GM18907 (cell line): ENCODE measurements around the gene CD247.

Experiments
- ATAC-seq: cut with Tn5 transposase; IDR thresholded peaks from one replicate; pipeline ENCODE4 v1.9.1; 2021; ENCODE audit warnings: mild to moderate bottlenecking, moderate library complexity; ENCODE audit not compliant: unreplicated experiment

CD247 gene

DNA sequence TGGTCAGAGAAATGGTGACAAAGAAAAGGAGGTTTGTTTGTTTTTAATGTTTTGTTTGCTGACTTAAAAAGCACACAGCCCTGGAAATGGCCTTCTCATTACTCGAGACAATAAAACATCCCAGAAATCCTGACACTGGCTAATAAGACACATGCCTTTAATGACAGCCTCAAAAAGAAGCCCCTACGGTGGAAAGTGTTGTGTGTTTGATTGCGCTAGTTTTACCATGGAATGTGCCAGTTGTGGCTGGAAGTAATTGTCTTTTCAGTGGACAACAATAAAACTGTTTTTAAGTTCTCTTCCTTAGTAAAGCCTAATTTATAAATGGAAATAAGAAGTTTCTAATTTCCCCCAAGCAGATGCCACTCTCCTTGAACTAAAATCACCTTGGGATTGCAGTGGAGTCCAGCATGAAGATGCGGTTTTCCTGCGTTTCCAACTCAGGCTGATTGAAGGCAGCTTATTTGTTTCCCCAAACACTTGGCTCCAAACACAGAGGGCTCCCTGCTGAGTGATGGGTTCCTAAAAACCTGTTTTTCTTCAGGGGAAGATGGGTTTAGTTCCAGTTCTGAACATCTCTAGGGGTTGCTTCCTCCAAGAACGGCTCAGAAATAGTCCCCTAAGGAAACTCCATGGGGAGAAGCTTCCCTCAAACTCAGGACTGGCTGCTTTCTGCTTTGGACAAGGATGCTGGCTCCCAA, 54.3 kb downstream of the CD247 start:
- no peak for ATAC-seq

DNA sequence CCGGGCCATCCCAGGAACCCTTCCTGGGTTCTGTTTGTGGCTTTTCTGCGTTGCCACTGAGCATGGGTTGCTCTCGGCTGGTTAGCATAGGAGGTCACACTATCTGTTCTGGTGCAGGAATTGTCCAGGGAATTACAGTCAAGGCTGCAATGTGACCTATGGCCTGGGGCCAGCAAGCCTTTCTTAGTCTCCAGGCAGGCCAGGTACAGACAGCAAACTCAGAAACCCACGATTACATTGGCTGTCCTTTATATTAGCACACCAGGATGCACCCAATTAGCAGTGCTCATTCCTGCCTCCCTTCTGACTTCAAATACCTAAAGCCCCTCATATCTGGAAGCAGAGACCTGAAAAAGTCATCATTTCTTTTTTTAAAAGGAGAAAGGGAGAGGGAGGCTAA, 55.2 kb downstream of the CD247 start:
- no peak for ATAC-seq

DNA sequence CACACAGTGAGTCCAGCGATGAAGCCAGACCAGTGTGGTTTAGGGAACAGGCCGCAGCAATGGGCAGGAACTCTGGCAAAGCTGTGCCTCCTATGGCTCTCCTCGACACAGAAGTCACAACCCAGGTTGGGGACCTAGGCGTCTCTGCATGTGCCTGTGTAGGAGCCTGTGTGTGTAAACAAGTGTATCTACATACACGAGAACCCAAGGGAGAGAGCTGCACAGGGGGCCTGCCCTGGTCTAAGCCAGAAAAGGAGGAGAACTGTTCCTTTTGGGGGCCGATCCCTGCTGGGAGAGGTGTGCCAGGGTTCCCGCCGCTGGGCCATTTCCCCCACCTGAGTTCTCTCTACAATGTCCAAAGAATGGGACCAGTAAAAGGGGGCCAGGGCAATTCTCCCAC, 56.0 kb downstream of the CD247 start:
- no peak for ATAC-seq

DNA sequence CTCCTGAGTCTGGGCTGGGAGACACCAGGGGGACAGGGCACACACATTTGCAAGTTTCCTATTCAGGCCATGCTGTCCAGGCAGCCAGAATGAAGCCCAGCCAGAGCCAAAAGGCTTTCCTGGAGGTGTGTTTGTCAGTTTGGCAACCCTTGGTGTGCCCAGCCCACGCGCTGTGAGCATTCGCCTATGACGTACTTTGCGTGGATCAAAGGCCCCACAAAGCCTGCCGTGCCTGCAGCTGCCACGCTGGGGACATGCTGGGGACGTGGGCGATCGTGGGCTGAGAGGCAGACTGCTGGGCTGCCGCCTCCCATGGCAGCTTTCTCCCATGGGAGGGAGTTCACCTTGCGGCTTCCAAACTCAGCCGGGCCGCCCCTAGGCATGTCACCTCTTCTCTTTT, 57.5 kb downstream of the CD247 start:
- ATAC-seq: no peak

DNA sequence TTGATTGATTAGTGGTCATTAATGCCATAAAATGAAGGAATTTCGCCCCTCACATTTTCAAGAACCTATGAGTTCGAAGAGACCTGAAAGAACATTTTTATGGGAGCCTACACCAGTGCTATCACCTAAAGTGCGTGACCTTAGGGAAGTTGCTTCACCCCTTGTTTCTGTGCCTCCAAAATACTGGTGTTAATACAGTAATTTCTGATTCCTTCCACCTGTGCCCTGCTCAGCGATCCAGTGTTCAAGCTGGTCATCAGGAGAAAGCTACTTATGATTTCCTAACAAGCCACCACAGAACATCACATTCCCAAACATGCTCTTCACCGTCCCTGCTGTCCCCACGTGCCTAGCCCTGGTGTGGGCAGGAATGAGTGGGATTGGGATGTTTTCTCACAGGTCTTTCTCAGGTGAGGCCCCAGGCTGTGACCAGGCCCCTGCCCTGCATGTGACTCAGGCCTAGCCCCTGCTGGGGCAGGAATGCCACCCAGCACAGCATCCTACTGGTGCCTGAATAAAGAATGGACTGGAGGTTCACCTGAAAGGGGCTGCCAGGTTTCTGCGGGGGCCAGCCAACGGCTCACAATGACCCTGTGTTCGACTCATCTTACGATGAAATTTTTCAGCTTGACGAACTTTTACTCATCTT, 60.3 kb downstream of the CD247 start:
- no peak for ATAC-seq

DNA sequence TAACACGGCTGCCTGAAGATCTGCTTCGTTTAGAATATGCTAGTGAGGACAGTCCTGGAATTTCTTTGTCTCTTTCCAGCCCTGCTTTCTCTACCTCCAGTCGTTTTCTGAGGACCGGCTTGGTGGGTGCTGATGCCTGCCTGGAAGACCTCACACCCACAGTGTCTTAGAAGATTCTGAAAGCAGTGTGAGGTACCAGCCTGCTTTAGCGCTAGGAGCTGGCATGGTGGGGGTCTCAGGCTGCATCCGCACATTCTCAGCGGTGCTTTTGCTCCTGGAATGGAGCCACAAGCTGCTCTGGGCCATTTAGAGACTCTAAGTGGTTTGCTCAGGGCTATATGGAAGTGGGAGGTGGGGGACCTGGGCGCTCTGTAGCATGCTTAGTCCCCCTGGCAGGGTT, 61.4 kb downstream of the CD247 start:
- ATAC-seq: no peak

DNA sequence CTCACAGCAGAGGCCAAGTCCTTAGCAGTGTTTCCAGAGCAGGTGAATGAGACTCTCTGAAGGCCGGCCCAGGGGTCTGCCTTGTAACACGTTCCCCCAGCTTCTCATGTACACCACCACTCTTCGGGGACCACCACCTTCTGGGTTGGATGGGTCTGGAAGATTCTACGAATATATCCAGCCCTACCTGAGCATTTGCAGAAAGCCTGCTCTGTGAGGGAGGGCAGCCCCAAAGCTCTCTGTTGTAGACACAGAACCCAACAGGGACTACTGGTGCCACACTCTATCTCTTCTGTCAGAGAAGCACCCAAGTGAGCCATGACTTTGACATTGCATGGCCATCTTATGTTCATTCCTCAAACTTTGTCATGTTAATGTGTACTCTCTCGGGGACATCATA, 61.8 kb downstream of the CD247 start:
- no peak for ATAC-seq

DNA sequence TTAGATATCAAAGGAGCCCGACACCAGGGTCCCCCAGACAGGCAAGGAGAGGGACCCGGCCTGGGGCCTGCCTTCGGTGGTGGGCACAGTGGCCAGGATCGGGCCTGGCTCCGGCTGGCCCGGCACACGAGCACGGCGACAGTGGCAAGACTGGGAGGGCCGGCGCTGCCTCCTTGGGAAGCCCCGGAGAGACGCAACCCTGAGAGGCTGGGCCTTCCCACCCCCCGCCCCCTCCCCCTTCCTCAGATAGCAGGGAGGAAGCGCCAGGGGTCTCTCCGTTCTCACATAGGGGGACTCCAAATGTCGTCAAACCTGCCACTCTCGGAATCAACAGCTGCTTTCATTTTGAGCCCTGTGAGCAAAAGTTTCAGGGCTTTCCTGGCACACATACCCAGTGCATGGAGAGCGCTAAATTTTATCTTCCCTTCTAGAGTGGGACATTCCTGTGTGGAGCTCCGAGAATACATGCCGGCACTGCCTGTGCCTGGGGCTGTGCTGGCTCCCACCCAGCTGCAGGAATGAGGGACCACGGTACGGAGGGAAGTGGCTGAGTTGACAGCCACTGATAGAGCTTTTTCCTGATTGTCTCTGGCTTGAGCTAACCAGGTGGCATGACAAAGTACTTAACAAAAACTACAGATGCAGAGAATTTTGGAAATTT, 62.4 kb downstream of the CD247 start:
- peak; percentile 44 for ATAC-seq

DNA sequence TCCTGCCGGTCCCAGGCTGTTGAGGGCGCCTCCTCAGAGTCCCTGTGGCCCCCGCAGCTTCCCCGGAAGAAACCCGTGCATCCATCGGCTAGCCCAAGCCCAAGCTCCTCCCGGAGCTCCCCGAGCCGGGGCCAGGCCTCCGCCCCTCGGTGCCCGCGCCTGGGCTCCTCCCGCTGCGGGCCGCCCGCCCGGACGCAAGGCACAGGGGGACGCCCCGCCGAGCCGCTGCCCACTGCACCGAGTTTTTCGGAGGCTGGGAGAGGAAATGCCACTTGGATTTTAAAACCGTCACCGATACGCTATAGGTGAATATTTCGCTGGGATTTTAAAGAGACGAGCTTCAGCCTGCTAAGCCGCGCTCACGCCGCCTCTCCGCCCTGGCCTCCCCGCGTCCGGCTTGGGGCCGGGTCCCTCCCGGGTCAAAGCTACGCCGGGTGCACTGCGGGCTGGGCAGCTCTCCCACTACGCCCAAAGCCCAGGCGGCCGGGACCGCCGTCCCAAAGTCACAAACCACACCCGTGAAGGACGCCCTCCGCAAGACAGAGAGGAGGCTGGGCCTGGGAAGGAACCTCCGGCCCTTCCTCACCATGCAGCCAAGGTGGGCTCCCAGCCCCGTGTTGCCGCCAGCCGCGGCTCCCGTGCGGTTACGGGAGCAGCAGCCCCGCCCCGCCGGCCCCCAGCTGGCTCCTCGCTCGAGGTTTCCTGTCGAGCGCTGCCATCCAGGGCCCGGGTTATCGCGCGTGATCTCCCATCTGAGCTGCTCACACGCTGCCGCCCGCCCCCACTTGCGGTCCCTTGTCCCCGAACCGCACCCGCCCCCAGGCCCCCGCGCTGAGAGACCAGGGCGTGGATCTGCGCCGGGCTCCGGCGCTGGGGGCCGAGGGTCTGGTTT, 63.2 kb downstream of the CD247 start:
- peak; percentile 69 for ATAC-seq

DNA sequence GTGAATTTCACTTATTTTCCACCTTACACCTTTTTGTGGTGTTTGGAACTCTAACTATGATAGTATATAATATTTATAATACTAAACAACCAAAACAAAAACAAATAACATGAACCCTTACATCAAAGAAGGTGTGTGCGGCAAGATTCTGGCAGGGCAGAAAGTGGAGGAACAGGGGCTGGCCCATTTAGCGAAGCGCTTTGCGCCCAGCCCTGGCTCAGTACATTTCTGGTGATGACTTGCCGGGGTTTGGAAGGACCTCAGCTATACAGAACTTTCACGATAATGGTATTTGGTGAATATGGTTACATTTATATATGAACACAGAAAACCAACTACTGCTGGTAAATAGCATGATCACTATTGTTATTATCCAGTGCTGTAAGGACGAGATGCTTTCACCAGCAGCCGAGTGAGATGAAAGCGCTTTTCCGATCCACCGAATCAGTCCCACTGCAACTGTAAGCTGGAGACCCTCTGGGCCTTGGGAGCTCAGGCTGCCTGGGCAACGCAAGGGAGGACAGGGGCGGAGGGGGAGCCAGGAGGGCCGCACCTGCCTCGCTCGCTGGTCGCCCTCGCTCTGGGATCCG, 63.9 kb downstream of the CD247 start:
- ATAC-seq: no peak

DNA sequence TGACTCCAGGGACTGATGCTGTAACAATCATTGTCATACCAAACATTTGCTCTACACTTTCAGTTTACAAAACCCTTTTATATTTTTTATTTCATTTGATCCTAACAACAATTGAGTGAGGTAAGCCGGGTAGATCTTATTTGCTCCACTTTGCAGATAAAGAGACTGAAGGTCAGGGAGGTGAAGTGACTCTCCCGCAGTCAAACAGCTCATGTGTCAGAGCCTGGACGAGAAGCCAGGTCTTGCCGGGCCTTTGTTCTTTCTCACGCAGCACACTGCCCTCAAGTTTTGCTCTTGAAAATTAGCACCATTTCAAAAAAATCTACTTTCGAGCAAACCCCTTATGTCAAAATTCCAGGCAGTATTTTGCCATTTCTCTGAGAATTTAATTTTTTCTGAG, 65.2 kb downstream of the CD247 start:
- ATAC-seq: no peak

DNA sequence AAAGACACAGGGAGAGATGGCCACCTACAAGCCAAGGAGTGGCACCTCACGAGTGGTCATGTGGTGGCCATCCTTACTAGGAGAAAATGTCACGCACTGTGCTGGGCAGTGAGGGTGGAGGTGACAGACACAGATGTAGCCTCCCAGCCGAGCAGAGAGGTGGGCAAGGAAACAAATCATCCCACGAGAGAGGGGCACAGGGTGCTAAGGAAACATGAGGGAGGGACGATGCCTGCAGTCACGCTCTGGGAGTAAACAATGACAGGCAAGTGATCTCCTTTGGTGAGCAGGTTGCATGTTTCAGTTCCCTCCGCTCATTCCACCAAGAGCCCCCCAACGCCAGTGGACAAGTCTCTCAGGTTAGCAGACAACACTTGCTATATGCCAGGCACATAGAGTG, 65.8 kb downstream of the CD247 start:
- no peak for ATAC-seq

DNA sequence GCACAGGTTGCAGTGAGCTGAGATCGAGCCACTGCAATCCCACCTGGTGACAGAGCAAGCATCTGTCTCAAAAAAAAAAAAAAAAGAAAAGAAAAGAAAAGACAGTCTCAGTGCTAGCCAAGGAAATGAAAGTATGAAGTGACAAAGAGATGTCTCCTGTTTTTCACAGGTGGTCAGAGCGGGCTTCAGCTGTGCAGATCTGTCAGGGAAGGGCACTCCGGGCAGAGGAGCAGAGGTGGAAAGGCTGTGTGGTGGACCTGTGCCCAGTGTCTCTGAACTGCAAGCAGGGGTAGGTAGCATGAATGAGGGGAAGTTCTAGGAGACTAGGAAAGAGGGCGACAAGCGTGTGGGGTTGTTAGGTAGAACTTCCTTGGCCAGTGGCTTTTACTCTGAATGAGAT, 67.5 kb downstream of the CD247 start:
- ATAC-seq: no peak

DNA sequence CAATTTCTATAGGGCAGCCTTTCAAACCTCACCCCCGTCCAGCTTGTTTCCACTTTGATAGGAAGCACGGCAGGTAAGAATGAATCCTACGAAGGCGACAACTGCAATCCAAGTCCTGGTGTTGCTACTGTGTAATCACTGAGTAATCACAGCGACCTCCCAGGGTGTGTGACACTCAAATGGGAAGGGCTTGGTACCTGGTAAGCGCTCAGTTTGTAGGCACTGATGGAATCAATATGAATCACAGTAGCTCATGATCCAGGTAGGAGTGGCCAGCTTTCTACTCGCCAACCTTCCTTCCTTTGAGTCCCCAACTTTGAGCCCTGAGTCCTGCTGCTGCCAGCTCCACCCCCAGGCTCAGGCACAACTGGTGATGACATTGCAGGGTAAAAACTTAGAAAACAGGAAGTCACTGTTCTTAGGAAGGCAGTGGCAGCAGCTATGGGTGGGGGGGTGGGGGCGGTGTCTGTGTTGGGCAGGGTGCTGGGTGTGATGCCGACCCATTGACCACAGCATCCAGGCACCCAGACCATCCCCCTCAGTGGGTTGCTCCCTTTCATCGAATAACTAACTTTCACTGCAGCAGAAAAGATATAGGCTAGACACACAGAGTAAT, 70.7 kb downstream of the CD247 start:
- peak; percentile 76 for ATAC-seq

DNA sequence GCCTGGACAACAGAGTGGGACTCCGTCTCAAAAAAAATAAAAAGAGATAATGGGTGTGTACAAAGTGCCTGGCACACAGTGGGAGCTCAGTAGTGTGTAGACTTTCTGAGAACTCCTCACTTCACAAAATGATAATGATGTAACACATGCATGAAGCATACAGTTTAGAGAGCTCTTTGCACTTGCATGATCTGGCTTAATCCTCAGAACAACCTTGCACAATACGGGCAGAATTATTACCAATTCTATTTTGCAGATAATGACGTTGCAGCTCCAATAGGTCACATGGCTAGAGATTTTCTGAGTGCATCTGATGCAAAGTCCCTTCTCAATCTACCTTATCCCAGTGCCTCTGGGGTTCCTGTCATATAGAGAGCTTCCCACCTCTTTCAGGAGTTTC, 71.4 kb downstream of the CD247 start:
- ATAC-seq: no peak

DNA sequence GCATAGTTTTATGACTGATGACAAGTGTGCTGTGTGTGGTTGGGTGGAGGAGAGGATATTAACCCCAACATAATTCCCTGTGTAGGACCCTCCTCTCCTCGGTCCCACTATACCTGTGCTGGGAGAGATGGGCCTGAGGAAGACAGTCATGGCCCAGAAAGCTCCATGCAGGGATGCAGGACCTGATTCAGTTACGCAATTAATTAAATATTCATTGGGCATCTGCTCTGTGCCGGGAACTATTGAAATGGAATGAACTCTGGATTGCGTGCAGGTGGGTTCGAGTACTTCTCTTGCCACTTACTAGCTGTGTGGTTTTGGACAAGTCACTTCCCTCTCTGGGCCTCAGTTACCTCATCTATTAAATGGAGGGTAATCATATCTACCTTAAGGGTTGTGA, 74.6 kb downstream of the CD247 start:
- no peak for ATAC-seq

DNA sequence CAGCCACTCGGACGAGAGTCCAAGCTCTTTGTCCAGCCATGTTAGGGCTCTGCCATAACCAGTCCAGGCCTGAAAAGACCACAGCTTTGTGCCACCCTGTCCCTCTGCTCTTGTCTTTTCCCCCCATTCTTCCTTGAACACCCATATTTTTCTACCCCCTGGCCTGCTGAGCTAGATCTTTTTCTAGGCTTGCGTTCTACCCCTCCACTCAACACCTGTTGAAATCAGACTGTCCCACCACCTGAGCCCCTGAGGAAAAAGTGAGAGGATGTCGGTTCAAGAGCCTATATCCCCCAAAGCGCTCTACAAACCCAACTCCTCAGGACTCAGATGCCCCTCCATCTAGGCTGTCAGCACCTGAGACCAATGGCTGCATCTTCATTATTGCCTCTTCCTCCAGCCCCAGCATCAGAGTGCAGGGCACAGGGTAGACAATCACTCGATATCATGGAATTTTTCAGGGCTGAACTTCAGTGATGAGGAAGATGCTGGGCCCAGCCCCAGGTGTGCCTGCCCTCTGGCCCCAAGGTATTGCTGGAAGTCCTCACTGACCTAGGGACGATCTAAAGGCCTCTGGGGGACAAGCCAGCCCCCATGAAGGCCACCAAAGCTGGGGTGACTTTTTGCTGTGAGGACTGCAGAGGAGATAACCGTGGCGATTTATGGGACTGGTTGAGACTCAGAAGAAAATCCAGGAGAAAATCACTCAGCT, 75.3 kb downstream of the CD247 start:
- ATAC-seq: no peak

DNA sequence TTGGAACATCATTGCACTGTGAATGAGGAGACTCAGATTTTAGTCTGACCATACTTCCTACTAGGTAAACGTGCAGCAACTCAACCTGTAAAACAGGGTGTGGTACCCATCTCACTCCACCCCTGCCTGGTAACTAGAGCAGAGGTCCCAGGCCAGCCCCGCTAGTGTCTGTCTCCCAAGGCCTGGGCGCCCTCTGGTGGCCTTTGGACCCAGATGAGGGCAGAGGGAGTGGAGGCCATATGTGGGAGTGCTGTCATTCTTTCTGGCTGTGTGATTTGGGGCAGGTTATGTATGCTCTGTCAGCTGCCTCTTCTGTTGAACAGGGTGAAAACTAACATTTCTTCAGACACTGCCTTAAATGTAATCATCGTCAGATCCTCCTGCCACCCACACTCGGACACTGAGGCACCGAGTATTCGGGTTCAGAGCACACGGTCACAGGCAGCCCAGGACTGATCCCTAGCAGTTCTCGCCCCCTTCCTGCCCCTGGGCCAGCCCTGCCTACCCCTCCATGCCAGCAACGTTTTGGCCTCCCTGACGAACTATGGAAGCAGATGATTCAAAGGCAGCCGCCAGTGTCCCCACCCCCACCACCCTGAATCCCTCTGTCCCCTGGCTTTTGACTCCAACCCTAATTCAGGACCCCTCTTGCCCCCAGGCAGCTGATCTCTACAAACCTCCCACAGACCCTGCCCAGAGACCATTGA, 76.0 kb downstream of the CD247 start:
- peak; percentile 88 for ATAC-seq

DNA sequence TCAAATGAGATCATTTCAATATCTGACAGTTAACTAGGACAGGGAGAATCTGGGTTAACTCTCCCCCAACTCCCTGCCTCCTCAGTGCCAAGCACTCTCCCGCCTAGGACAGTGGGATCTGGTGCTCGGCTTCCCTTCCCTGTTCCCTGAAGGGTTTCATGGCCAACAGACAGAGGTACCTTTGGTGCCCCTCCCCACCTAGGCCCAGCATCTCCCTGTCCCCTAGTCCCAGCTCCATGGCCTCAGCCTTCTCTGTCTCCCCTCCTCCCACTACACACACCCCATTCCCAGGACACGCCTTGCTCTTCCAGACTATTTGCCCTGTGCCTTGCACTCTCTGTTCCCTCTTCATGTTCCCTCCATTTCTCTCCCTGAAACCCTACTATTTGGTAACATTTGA, 77.1 kb downstream of the CD247 start:
- no peak for ATAC-seq
